Aorta (tissue), 5 donors: ENCODE measurements around the gene EVX1. TPM values are rescaled to one million over a fixed set of nuclear protein-coding genes. Genes with fewer than 3 reads are reported as not detected.

Experiments used
- ATAC-seq: fragments of 200-7000 bp; cut with Tn5 transposase; one replicate; pipeline ENCODE4 v1.9.1; 2022; ENCODE audit warnings: moderate library complexity; ENCODE audit not compliant: low FRiP score
- DNase-seq, 2 donors: peaks; one replicate each; pipeline ENCODE4 v3.0.0-alpha.2; 2020
- H3K27ac ChIP-seq, 2 donors: one replicate each; pipeline ENCODE4 v1.5.1; 2013; ENCODE audit warnings: low read length in 2 of 2, mild to moderate bottlenecking in 2 of 2, moderate library complexity in 2 of 2, control low read depth in 1 of 2, inconsistent platforms in 1 of 2, low read depth in 1 of 2
- H3K27me3 ChIP-seq, 2 donors: one replicate each; pipeline ENCODE4 v1.6.1; 2013; ENCODE audit warnings: control low read depth in 1 of 2, low read length in 1 of 2, mild to moderate bottlenecking in 1 of 2, moderate library complexity in 1 of 2; ENCODE audit not compliant: insufficient read depth in 2 of 2, control insufficient read depth in 1 of 2
- H3K36me3 ChIP-seq, 2 donors: one replicate each; pipeline ENCODE4 v1.6.1; 2013; ENCODE audit warnings: control low read depth in 1 of 2, low read length in 1 of 2, mild to moderate bottlenecking in 1 of 2; ENCODE audit not compliant: insufficient read depth in 2 of 2, control insufficient read depth in 1 of 2
- H3K4me1 ChIP-seq, 2 donors: one replicate each; pipeline ENCODE4 v1.6.1; 2013; ENCODE audit warnings: low read length in 2 of 2, control low read depth in 1 of 2, mild to moderate bottlenecking in 1 of 2, moderate library complexity in 1 of 2; ENCODE audit not compliant: insufficient read depth in 2 of 2, control insufficient read depth in 1 of 2
- H3K4me3 ChIP-seq, 2 donors: one replicate each; pipeline ENCODE4 v1.5.1; 2013; ENCODE audit warnings: low read length in 2 of 2, control low read depth in 1 of 2, mild to moderate bottlenecking in 1 of 2
- H3K9me3 ChIP-seq: one replicate; pipeline ENCODE4 v1.6.1; 2013; ENCODE audit warnings: mild to moderate bottlenecking, low read length; ENCODE audit not compliant: control insufficient read depth
- WGBS, 2 donors: extraction: QIAGEN DNeasy Blood & Tissue Kit; methylation state at CpG; one replicate each; pipeline ENCODE4 v1.1.7; 2013; 5-methylcytosine and 5-hydroxymethylcytosine counted together
- intact Hi-C, 2 donors: fragments of 100-400 bp; cut with DNase I; formaldehyde crosslinking; loops; one replicate each; pipeline versions ENCODE4 v1.14.2 to v1.15.0; 2022
- polyA plus RNA-seq, 2 donors: library from polyadenylated mRNA; stranded (reverse); fragments of 200-250 nt; gene quantifications; one replicate each; pipeline ENCODE4 v1.2.3, GENCODE V29; 2013
- total RNA-seq, 2 donors: library from RNA; stranded (reverse); fragmentation: NEBNext Ultra II Directional; extraction: Animal tissue kit (Norgen Biotek cat#: 25700); gene quantifications; one replicate each; pipeline ENCODE4 v1.2.1, GENCODE V29; 2021
- donor health status: healthy with polysubstance abuse.
- donor health status: Bipolar disorder and iron deficiency.
- donor health status: DM: no; HTN: no; CAD: no.
- donor health status: DM: no; HTN: no; CAD: no.
- donor health status: DM: yes; HTN: yes; CAD: no.

EVX1 gene
- total and polyA plus RNA-seq, 4 donors: not detected

DNA sequence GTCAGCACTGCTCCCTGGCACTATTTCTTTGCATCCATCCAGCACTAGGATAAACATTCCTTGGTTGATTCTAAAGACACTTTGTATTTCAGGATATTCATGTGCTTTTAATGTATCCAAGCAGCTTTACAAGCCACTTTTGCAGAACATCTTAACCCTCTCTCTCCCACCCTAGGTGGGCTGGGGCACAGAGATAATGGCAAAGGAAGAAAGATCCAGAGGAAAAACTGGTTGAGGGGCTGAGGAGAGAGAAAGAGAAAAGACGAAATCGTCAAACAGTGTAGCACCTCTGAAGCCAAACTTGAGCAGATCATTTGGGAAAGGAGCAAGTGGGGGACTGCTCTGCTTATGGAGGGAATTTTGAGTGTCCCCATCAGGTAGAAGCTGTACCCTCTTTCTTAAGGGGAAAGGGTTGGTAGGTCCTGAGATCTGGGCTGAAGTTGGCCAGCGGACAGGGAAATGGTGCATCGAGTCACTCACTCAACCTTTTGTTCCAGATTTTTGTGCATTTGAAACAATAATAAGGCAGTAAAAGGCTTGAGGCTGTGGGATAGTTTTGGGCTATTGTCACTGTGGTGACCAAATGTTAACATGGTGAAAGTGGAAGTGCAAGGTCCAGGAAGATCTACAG is 38.5 kb upstream of the EVX1 start:
- no peak overlapping the region for H3K4me3 ChIP-seq
- WGBS, 2 donors: 39 to 48% methylated on average over 4 of the region's 4 CpGs
- H3K27ac ChIP-seq: no peak overlapping the region
- no peaks in the 10 kb centered on the region for H3K36me3 ChIP-seq
- intact Hi-C loops: loop anchor here in 1 of 2 donors (5.0 kb wide), 1 partner anchor 888 kb away; no protein-coding TSS in a partner anchor
- DNase-seq (no peak), ATAC-seq (no peak)
- no peaks in the 10 kb centered on the region for H3K9me3 ChIP-seq
- H3K27me3 ChIP-seq: peaks cover 0 to 2% of the 10 kb centered on the region in 2 donors
- no peaks in the 10 kb centered on the region for H3K4me1 ChIP-seq

DNA sequence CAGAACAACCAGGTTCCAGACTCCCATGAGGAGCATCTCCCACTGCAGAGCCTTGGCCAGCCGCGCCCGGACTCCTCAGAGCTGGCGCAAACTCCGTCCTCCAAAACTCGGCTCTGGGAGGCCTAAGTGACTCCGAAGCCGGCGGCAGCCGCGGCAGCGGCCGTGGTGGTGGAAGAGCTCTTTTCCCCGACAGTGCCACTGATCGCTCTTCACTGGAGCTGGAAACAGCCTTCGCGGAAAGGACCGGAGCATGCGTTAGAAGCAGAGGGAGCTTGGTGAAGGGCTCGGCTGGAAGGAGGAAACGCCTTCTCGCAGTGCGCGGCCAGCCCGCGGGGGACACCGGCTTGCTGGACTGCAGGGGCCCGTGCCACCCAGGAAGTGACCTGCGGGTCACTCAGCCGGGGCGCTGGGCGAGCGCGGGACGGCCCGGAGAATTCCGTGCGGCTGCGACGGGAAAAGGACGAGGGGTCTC is 37.7 kb upstream of the EVX1 start:
- no peaks in the 10 kb centered on the region for H3K9me3 ChIP-seq
- DNase-seq (peak in 1 of 2 donors; percentile 77), ATAC-seq (peak; percentile 8)
- no peak overlapping the region for H3K4me3 ChIP-seq
- no peaks in the 10 kb centered on the region for H3K36me3 ChIP-seq
- intact Hi-C loops: loop anchor here in 1 of 2 donors (5.0 kb wide), 1 partner anchor 887 kb away; no protein-coding TSS in a partner anchor
- no peak overlapping the region for H3K27ac ChIP-seq
- H3K4me1 ChIP-seq: no peaks in the 10 kb centered on the region
- WGBS, 2 donors: 6 to 10% methylated on average over 41 of the region's 41 CpGs
- peaks cover 0 to 2% of the 10 kb centered on the region in 2 donors for H3K27me3 ChIP-seq

DNA sequence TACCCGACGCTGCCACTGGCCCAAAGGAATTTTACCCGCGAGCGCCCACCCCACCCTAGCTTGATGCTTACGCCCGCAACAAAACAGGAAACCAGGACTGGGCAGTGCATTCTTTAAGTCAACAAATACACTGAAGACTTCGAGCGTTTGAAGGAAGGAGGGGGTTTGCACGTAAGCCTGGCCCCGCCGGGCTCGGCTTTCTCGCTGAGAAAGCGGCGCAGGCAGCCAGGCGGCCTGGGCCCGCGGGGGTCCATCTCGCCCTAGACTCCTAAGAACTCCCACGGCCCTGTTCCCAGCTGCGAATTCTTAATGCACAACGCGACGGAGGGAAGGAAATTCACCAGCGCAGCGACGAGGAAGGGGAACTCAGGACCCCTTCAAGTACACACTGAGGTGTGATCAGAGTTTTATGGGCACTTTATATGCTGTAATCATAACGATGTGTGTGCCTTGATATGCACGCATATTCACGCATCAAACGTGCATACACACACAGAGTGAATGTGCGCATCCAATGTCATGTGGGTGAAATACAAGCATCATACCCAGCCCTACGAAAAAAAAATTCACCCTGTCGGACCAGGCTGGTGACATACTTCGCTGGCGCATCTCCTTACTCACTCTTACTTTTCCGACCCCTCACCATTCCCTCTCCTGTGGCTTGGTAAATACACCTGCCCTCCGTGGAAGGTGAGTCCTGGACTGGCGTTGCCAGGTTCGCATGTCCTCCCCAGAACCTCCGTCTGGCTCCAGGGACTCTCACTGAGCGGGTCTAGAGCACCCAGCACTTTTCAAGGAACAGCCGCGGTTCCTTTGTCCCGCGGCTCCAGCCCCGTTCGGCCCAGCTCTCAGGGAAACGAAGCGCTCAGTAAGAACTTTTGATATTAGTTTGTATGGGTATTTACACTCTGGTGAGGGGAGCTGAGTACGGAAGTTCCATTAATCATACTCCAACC is 37.0 kb upstream of the EVX1 start:
- WGBS, 2 donors: 14 to 17% methylated on average over 52 of the region's 52 CpGs
- peak in 1 of 2 donors; percentile 34 for DNase-seq
- no peak for ATAC-seq
- no peaks in the 10 kb centered on the region for H3K36me3 ChIP-seq
- H3K9me3 ChIP-seq: no peaks in the 10 kb centered on the region
- H3K4me1 ChIP-seq: no peaks in the 10 kb centered on the region
- no peak overlapping the region for H3K4me3 ChIP-seq
- intact Hi-C loops: no loop called here
- peaks cover 0 to 2% of the 10 kb centered on the region in 2 donors for H3K27me3 ChIP-seq
- no peak overlapping the region for H3K27ac ChIP-seq

DNA sequence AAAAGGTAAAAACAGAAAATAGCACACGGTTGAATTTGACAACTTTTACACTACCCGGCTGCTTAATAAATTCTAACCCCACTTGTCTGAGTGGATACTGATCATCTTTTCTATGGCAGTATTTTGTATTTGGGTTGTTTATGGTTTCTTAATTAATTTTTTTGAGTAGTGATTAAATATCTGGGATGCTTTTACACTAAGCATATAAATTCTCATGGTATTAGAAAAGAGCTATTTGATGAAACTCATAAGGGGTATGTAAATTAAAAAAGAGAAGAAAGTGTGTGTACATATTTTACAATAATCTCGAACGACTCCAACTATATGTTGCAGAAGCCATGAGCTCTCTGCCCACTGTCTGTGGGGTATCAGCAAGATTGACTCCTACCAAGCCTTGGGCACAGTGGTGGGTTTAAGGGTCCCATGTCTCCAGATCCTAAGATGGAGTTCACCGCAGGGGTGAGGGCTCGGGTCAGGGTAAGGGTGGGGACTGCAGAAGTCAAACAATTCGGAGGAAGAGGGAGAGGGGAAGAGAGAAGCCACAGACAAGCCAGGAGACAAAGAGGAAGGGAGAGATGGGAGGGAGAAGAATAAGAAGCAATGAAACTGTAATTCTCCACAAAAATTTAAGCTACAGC is 35.1 kb upstream of the EVX1 start:
- no peak for DNase-seq
- Histone ChIP-seq H3K27me3 (peaks cover 0 to 2% of the 10 kb centered on the region in 2 donors), H3K9me3 (no peaks in the 10 kb centered on the region), H3K36me3 (no peaks in the 10 kb centered on the region), H3K4me1 (no peaks in the 10 kb centered on the region), H3K27ac (no peak overlapping the region), H3K4me3 (no peak overlapping the region)
- intact Hi-C loops: no loop called here
- ATAC-seq: no peak
- 78 to 82% methylated on average over 7 of the region's 7 CpGs for WGBS, 2 donors

DNA sequence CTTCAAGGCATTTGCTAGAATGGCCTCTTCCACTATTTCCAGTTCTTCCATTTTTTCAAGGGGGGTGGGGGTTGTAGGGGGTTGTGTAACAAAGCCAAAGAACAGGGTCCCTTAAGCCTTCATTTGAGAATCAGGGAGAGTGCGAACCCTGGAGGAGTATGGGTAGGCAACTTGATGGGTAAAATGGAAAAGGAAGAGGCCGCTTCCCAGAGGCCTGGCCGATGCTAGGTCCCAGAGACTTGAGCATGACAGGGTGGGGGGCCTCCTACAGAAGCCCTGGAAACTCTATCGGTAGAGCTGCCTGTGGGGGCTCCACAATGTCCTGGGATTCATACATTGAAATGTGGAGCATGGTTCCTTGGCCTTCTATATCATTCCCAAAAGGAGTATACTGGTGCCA is 33.6 kb upstream of the EVX1 start:
- intact Hi-C loops: no loop called here
- ATAC-seq: no peak
- Histone ChIP-seq H3K27ac (no peak overlapping the region), H3K9me3 (no peaks in the 10 kb centered on the region), H3K27me3 (no peaks in the 10 kb centered on the region), H3K36me3 (no peaks in the 10 kb centered on the region), H3K4me1 (no peaks in the 10 kb centered on the region), H3K4me3 (no peak overlapping the region)
- WGBS, 2 donors: 97 to 98% methylated on average over 4 of the region's 4 CpGs
- DNase-seq: no peak

DNA sequence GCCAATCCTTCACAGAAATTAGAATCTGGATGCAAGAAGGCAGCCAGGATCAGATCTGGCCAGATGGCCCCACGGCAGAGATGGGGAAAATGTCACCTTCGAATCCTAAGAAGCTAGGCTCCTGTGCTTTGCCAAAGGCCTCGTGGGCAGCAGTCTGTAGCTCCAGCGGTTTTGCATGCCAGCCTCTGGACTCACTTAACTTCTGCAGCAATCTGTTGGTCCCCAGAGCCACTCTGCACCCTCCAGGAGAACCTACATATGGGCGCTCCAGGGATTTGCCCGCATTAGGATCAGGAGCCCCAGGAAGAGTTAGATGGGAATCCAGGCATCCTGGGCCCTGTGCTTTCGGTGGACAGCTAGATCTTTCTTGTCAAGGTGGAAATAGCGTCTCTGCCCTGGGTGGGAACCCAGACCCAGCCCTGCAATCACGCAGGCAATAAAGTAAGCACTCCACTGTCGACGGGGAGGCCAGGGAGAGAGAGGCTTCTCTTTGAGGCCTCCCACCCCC is 32.6 kb upstream of the EVX1 start:
- intact Hi-C loops: loop anchor here (5.0 to 10.0 kb wide), 2 partner anchors 365 to 367 kb away; no protein-coding TSS in a partner anchor
- no peak for ATAC-seq
- Histone ChIP-seq H3K4me1 (no peaks in the 10 kb centered on the region), H3K36me3 (no peaks in the 10 kb centered on the region), H3K27me3 (no peaks in the 10 kb centered on the region), H3K4me3 (no peak overlapping the region), H3K27ac (no peak overlapping the region), H3K9me3 (no peaks in the 10 kb centered on the region)
- 73 to 74% methylated on average over 11 of the region's 11 CpGs for WGBS, 2 donors
- DNase-seq: no peak

DNA sequence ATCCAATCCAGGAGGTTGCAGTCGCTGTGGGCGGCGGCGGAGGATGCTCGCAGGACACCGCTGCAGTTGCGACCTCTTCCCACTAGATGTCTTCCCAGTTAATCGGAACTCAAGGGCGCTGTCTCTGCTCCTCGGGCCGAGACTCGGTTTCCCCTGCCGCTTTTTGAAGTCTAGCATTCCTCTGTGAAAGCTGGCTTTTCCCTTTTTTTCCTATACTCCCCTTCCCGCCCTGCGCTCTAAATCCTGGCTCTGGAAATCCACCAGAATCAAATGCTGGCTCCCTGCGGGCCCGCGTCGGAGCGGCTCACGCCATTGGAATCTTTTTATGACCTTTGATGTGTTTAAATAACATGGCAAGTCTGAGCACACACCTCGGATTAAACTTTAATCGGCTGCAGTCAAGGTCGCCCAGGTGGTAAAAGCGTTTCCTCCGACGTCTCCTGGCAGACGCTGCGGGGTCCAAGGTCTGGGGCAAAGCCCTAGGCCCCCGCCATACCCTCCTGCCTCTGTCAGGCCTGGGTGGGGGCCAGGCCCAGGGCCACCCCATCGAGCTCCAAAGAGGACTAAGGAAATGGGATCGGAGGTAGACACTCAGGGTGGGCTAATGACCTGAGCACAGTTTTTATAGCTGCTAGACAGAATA is 32.0 kb upstream of the EVX1 start:
- Histone ChIP-seq H3K4me1 (no peaks in the 10 kb centered on the region), H3K36me3 (no peaks in the 10 kb centered on the region), H3K9me3 (no peaks in the 10 kb centered on the region), H3K4me3 (no peak overlapping the region), H3K27ac (no peak overlapping the region), H3K27me3 (no peaks in the 10 kb centered on the region)
- intact Hi-C loops: loop anchor here (5.0 to 10.0 kb wide), 2 partner anchors 364 to 367 kb away; no protein-coding TSS in a partner anchor
- WGBS, 2 donors: 20 to 23% methylated on average over 32 of the region's 32 CpGs
- DNase-seq (peak; percentile 55 to 85), ATAC-seq (peak; percentile 76)

DNA sequence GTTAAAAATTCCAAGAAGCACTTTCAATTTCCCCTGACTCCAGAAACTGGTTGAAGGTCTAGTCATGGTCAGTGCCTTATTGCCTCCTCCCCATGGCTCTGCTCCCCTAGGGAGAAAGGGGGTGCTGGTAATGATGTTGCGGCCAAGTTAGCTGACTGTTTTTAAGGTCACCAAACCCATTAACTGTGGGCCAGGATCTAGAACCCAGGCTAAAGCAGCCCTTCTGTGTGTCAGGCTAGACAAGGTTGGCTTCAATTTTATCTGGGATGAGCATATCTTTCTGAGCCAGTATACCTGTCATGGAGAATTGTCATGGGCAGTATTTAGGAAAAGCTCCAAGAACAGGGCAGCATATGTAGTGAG is 31.5 kb upstream of the EVX1 start:
- Histone ChIP-seq H3K36me3 (no peaks in the 10 kb centered on the region), H3K27ac (no peak overlapping the region), H3K4me3 (no peak overlapping the region), H3K27me3 (no peaks in the 10 kb centered on the region), H3K4me1 (no peaks in the 10 kb centered on the region), H3K9me3 (no peaks in the 10 kb centered on the region)
- no peak for ATAC-seq
- intact Hi-C loops: loop anchor here (5.0 to 10.0 kb wide), 2 partner anchors 364 to 366 kb away; no protein-coding TSS in a partner anchor
- WGBS, 2 donors: 84 to 95% methylated on average over 1 of the region's 1 CpG
- no peak for DNase-seq
